NT2/D1 (cell line): Measurements from ENCODE around the gene RPP25L.

Experiments used
- SUZ12 ChIP-seq: IDR thresholded peaks from 2 replicates; pipeline ENCODE4 v1.6.1; 2011; ENCODE audit not compliant: insufficient read length, insufficient read depth; ENCODE audit errors: extremely low read depth
- YY1 ChIP-seq: IDR thresholded peaks from 2 replicates; pipeline ENCODE4 v1.6.1; 2011; ENCODE audit not compliant: insufficient read length, insufficient read depth
- ZNF274 ChIP-seq: IDR thresholded peaks from 2 replicates; pipeline ENCODE4 v1.6.1; 2011; ENCODE audit warnings: mild to moderate bottlenecking, low read depth, low read length

DNA sequence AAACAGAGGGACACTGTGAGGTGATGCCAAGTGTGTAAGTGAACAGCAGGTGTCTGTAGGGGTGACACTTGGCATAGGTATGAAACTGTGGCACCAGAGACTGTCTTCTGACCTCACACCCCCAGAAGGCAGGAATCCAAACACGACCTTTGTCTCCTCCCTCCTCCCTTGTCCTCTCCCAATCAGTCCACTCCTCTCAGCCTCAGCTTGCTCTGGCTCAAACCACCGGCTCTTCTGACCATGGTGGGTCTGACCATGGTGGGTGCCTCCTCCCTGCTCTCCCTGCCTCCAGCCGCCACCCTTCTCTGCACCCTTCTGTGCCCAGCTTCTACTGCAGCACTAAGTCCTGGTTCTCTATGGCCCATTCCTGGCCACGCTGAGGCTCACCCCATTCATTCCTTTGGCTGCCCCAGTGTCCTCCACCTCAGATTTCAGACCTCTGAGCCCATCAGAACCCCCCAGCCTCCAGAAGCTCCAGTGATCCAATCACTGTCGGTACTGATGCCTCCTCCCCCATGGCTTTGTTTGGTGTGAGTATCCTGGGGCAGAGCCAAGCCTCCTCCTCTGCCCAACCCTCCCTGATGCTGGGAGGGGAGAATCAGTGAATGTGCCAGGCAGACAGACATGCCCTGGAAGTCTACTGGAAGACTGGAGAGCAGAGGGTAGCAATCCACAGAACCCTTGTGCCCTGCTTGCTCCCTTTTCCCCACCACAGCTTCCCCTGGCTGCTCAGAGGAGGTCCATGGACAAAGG, 18.7 kb upstream of the RPP25L start:
- TF ChIP-seq ZNF274 (no peak), SUZ12 (no peak), YY1 (no peak)
